ENCODE results near the gene RAC3. TPM values are rescaled to one million over a fixed set of nuclear protein-coding genes. Genes with fewer than 3 reads are reported as not detected.

RAC3 gene
- total and polyA plus RNA-seq, 2 experiments from 2014 or later, result 5.5 to 11.8 TPM

DNA sequence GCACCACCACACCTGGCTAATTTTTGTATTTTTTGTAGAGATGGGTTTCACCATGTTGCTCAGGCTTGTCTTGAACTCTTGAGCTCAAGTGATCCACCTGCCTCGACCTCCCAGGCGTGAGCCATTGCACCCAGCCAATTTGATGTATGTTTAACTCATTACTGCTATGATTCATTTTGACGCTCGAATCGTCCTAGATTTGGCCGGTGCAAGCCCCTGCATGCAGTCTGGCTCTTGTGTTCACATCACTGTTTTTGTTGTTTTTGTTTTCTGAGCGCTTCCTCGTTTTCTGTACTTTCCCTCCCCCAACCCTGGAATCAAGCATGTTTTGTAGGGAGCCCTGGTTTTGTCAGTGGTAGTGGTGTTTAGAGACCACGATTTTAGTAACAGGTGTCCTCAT is 42.0 kb downstream of the RAC3 start:
- H3K79me2 ChIP-seq, result no peaks in the 10 kb centered on the region
- H4K20me1 ChIP-seq (ENCODE audit: insufficient read depth, poor library complexity, severe bottlenecking), result no peaks in the 10 kb centered on the region
- H3K9me2 ChIP-seq (replicated peaks; ENCODE audit: insufficient read depth), result no peaks in the 10 kb centered on the region
- H3K4me1 ChIP-seq (ENCODE audit: insufficient read depth), result no peaks in the 10 kb centered on the region
- 87% methylated on average over 9 of the region's 9 CpGs for WGBS (ENCODE audit: low lambda C conversion rate, missing lambda C conversion rate)
- no peaks in the 10 kb centered on the region for H3K27me3 ChIP-seq
- H3K27ac ChIP-seq, result no peak overlapping the region
- H3K36me3 ChIP-seq (replicated peaks; ENCODE audit: insufficient read depth, low read depth), result no peaks in the 10 kb centered on the region
- no peak overlapping the region for H3K4me3 ChIP-seq
- no peaks in the 10 kb centered on the region for H3K9me3 ChIP-seq (ENCODE audit: low read depth)
- TF ChIP-seq EZH2phosphoT487 (IDR thresholded peaks at IDR 0.05; ENCODE audit: low read depth, severe bottlenecking, unreplicated experiment) (no peak), EZH2 (IDR thresholded peaks at IDR 0.05; ENCODE audit: borderline replicate concordance) (no peak)
- TF ChIP-seq, protein P1, sequence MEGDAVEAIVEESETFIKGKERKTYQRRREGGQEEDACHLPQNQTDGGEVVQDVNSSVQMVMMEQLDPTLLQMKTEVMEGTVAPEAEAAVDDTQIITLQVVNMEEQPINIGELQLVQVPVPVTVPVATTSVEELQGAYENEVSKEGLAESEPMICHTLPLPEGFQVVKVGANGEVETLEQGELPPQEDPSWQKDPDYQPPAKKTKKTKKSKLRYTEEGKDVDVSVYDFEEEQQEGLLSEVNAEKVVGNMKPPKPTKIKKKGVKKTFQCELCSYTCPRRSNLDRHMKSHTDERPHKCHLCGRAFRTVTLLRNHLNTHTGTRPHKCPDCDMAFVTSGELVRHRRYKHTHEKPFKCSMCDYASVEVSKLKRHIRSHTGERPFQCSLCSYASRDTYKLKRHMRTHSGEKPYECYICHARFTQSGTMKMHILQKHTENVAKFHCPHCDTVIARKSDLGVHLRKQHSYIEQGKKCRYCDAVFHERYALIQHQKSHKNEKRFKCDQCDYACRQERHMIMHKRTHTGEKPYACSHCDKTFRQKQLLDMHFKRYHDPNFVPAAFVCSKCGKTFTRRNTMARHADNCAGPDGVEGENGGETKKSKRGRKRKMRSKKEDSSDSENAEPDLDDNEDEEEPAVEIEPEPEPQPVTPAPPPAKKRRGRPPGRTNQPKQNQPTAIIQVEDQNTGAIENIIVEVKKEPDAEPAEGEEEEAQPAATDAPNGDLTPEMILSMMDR (IDR thresholded peaks at IDR 0.05; ENCODE audit: poor library complexity), result no peak
- no peak overlapping the region for H3K4me2 ChIP-seq
- no peak for DNase-seq (ENCODE audit: low spot score)
- H2AFZ ChIP-seq, result no peak overlapping the region

DNA sequence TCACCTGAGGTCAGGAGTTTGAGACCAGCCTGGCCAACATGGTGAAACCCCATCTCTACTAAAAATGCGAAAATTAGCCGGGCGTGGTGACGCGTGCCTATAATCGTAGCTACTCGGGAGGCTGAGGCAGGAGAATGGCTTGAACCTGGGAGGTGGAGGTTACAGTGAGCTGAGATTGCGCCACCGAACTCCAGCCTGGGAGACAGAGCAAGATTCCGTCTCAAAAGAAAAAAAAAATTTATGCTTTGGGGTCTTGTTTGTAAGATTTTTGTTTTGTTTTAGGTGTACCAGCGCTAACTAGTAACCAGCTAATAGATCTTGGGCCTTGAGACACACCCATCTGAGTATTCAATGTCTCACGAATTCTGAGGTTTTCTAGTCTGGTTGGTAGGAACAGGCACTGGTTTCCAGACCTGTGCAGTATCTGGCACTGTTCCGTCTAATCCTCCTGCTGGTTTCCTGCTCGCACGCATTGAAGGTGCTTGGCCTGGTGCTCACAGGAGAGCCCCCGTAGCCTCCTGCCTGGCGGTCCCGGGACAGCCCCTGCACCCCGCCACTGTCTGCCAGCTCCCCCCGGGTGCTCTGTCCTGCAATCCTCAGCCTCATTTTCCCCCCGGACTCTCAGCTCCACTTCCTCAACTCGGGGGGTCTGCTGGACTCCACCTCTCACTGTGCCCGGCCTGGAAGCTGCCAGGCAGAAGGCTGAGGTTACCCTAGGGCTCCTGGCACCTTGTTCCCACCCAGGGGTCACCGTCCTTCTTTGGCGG is 44.7 kb downstream of the RAC3 start:
- Histone ChIP-seq H4K20me1 (ENCODE audit: insufficient read depth, poor library complexity, severe bottlenecking) (peaks cover 3% of the 10 kb centered on the region), H3K27me3 (no peaks in the 10 kb centered on the region), H3K9me2 (replicated peaks; ENCODE audit: insufficient read depth) (no peaks in the 10 kb centered on the region), H3K36me3 (replicated peaks; ENCODE audit: insufficient read depth, low read depth) (no peaks in the 10 kb centered on the region), H3K9me3 (ENCODE audit: low read depth) (no peaks in the 10 kb centered on the region), H3K4me1 (ENCODE audit: insufficient read depth) (no peaks in the 10 kb centered on the region), H3K27ac (no peak overlapping the region), H2AFZ (no peak overlapping the region), H3K4me3 (no peak overlapping the region), H3K79me2 (no peaks in the 10 kb centered on the region), H3K4me2 (no peak overlapping the region)
- TF ChIP-seq EZH2 (IDR thresholded peaks at IDR 0.05; ENCODE audit: borderline replicate concordance) (no peak), EZH2phosphoT487 (IDR thresholded peaks at IDR 0.05; ENCODE audit: low read depth, severe bottlenecking, unreplicated experiment) (no peak)
- TF ChIP-seq, protein P1 (IDR thresholded peaks at IDR 0.05; ENCODE audit: poor library complexity), result no peak
- WGBS (ENCODE audit: low lambda C conversion rate, missing lambda C conversion rate), result 87% methylated on average over 25 of the region's 25 CpGs
- no peak for DNase-seq (ENCODE audit: low spot score)

DNA sequence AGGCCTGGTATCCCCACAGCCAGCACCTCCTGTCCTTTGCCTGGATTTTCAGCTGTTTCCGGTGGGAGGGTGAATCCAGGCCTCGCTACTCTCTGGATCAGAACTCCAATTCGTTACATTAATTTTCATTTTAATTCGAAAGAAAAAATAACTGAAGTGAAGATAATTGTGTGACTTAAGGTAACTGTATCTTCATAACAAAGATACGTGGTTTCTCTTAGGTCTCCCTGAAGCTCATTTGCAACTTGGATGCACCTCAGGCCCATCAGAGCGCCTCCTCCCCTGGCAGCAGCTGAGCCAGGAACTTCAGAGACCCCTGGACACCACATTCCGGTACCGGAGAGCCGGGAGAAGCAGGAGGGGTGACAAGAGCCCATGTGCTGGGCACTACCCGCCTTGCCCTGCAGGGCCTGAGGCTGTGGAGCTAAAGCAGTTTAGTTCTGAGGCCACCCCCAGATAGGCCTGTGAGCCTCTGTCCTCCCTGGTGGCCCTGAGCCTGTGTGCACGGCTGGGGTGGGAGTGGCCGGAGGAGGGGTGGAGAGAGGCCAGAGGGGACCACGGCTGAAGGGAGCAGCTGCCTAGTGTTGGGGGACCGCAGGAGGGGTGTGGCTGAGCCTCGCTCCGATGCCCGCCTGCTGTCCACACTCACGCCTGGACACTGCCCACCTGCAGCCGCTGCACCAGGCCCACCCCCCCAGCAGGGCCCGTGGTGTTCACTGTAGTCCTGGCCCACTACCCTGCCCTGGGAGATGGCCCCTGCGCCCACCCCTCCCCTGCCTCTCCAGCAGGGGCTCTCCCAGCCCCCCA is 45.5 kb downstream of the RAC3 start:
- Histone ChIP-seq H3K79me2 (no peaks in the 10 kb centered on the region), H3K27me3 (no peaks in the 10 kb centered on the region), H3K36me3 (replicated peaks; ENCODE audit: insufficient read depth, low read depth) (no peaks in the 10 kb centered on the region), H2AFZ (no peak overlapping the region), H3K4me2 (no peak overlapping the region), H3K9me3 (ENCODE audit: low read depth) (no peaks in the 10 kb centered on the region), H3K27ac (no peak overlapping the region), H3K4me3 (no peak overlapping the region), H3K4me1 (ENCODE audit: insufficient read depth) (no peaks in the 10 kb centered on the region), H3K9me2 (replicated peaks; ENCODE audit: insufficient read depth) (no peaks in the 10 kb centered on the region), H4K20me1 (ENCODE audit: insufficient read depth, poor library complexity, severe bottlenecking) (peaks cover 3% of the 10 kb centered on the region)
- 88% methylated on average over 10 of the region's 21 CpGs for WGBS (ENCODE audit: low lambda C conversion rate, missing lambda C conversion rate)
- TF ChIP-seq, protein P1 (IDR thresholded peaks at IDR 0.05; ENCODE audit: poor library complexity), result no peak
- no peak for TF ChIP-seq EZH2phosphoT487 (IDR thresholded peaks at IDR 0.05; ENCODE audit: low read depth, severe bottlenecking, unreplicated experiment)
- DNase-seq (ENCODE audit: low spot score), result no peak
